ENCODE results near the gene CDKAL1. TPM values are rescaled to one million over a fixed set of nuclear protein-coding genes. Genes with fewer than 3 reads are reported as not detected.

Gene CDKAL1
- total and polyA plus RNA-seq, 4 donors = 2.0 to 12.9 (median 6.7) TPM

GRCh38 chr6:20691185-20691584 is 156.9 kb downstream of the CDKAL1 start:
- no peak for TF ChIP-seq SP1 (IDR thresholded peaks at IDR 0.05)
- no peak for TF ChIP-seq FOXA2 (IDR thresholded peaks at IDR 0.05)
- no peak for TF ChIP-seq YY1 (IDR thresholded peaks at IDR 0.05)
- TF ChIP-seq RAD21 (IDR thresholded peaks at IDR 0.05) = no peak
- no peak for TF ChIP-seq GABPA (IDR thresholded peaks at IDR 0.05 in 1 of 2, conservative IDR thresholded peaks at IDR 0.05 in 1 of 2)
- TF ChIP-seq HNF4G (IDR thresholded peaks at IDR 0.05) = no peak
- no peak for TF ChIP-seq JUND (IDR thresholded peaks at IDR 0.05)
- no peak for TF ChIP-seq EGR1 (IDR thresholded peaks at IDR 0.05; ENCODE audit: low read depth in 2 of 2)
- TF ChIP-seq TAF1 (conservative IDR thresholded peaks at IDR 0.05) = no peak
- no peak for TF ChIP-seq CTCF (IDR thresholded peaks at IDR 0.05; ENCODE audit: low read depth, low read length, missing input control)
- no peak for TF ChIP-seq HNF4A (conservative IDR thresholded peaks at IDR 0.05)
- TF ChIP-seq, protein P1, sequence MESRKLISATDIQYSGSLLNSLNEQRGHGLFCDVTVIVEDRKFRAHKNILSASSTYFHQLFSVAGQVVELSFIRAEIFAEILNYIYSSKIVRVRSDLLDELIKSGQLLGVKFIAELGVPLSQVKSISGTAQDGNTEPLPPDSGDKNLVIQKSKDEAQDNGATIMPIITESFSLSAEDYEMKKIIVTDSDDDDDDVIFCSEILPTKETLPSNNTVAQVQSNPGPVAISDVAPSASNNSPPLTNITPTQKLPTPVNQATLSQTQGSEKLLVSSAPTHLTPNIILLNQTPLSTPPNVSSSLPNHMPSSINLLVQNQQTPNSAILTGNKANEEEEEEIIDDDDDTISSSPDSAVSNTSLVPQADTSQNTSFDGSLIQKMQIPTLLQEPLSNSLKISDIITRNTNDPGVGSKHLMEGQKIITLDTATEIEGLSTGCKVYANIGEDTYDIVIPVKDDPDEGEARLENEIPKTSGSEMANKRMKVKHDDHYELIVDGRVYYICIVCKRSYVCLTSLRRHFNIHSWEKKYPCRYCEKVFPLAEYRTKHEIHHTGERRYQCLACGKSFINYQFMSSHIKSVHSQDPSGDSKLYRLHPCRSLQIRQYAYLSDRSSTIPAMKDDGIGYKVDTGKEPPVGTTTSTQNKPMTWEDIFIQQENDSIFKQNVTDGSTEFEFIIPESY (IDR thresholded peaks at IDR 0.05) = no peak
- TF ChIP-seq, protein P2, sequence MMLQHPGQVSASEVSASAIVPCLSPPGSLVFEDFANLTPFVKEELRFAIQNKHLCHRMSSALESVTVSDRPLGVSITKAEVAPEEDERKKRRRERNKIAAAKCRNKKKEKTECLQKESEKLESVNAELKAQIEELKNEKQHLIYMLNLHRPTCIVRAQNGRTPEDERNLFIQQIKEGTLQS (IDR thresholded peaks at IDR 0.05) = no peak
- no peak for TF ChIP-seq REST (IDR thresholded peaks at IDR 0.05)
- no peak for TF ChIP-seq NR2F2 (IDR thresholded peaks at IDR 0.05)
- no peak for TF ChIP-seq FOXA1 (IDR thresholded peaks at IDR 0.05)
- no peak for DNase-seq (ENCODE audit: low spot score)
- Histone ChIP-seq H3K4me3 (ENCODE audit: low read depth in 1 of 3, low read length in 3 of 3) (no peak overlapping the region), H3K9me3 (ENCODE audit: control insufficient read depth in 4 of 4, low read length in 3 of 4) (no peaks in the 10 kb centered on the region), H3K27ac (ENCODE audit: low read depth in 1 of 2, low read length in 2 of 2) (no peak overlapping the region), H3K36me3 (ENCODE audit: control insufficient read depth in 4 of 4, insufficient read depth in 3 of 4, low read depth in 1 of 4, low read length in 3 of 4) (no peaks in the 10 kb centered on the region), H3K4me1 (ENCODE audit: control insufficient read depth in 4 of 4, insufficient read depth in 4 of 4, low read length in 3 of 4) (no peaks in the 10 kb centered on the region), H3K27me3 (ENCODE audit: control insufficient read depth in 4 of 4, insufficient read depth in 4 of 4, low read length in 3 of 4) (no peaks in the 10 kb centered on the region), H3K9ac (ENCODE audit: low read depth in 1 of 2, low read length in 2 of 2) (no peak overlapping the region)
- 98% methylated on average over 5 of the region's 5 CpGs for WGBS

GRCh38 chr6:20692023-20692422 is 157.8 kb downstream of the CDKAL1 start:
- Histone ChIP-seq H3K9me3 (ENCODE audit: control insufficient read depth in 4 of 4, low read length in 3 of 4) (no peaks in the 10 kb centered on the region), H3K27ac (ENCODE audit: low read depth in 1 of 2, low read length in 2 of 2) (no peak overlapping the region), H3K9ac (ENCODE audit: low read depth in 1 of 2, low read length in 2 of 2) (no peak overlapping the region), H3K27me3 (ENCODE audit: control insufficient read depth in 4 of 4, insufficient read depth in 4 of 4, low read length in 3 of 4) (no peaks in the 10 kb centered on the region), H3K4me3 (ENCODE audit: low read depth in 1 of 3, low read length in 3 of 3) (no peak overlapping the region), H3K4me1 (ENCODE audit: control insufficient read depth in 4 of 4, insufficient read depth in 4 of 4, low read length in 3 of 4) (no peaks in the 10 kb centered on the region), H3K36me3 (ENCODE audit: control insufficient read depth in 4 of 4, insufficient read depth in 3 of 4, low read depth in 1 of 4, low read length in 3 of 4) (no peaks in the 10 kb centered on the region)
- DNase-seq (ENCODE audit: low spot score) = no peak
- TF ChIP-seq, protein P1 (IDR thresholded peaks at IDR 0.05) = no peak
- TF ChIP-seq CTCF (IDR thresholded peaks at IDR 0.05; ENCODE audit: low read depth, low read length, missing input control) (no peak), REST (IDR thresholded peaks at IDR 0.05) (no peak)

Data from liver (tissue), 9 donors.